B cell (primary cell): Measurements from ENCODE around the gene MESP2. TPM values are rescaled to one million over a fixed set of nuclear protein-coding genes. Genes with fewer than 3 reads are reported as not detected.

Source experiments
- ATAC-seq: fragments of 200-7000 bp; cut with Tn5 transposase; one replicate; pipeline ENCODE4 v1.10.0; 2021; ENCODE audit warnings: low read depth, mild to moderate bottlenecking, moderate number of reproducible peaks, moderate library complexity
- CTCF ChIA-PET: fragments of 350-600 bp; sonication (Branson Sonifier 250); formaldehyde crosslinking; loops from one replicate; lab custom pipeline; 2021; ENCODE audit warnings: antibody characterized with exemption, inconsistent platforms; lab: Charles Lee
- POLR2A ChIA-PET: fragments of 350-600 bp; sonication (Branson Sonifier 250); formaldehyde crosslinking; loops from one replicate; lab custom pipeline; 2021; ENCODE audit warnings: antibody characterized with exemption; lab: Charles Lee
- DNase-seq: peaks from one replicate; pipeline ENCODE4 v3.0.0; 2013
- H2AFZ ChIP-seq: 2 replicates; pipeline ENCODE4 v1.6.1; 2012; ENCODE audit warnings: mild to moderate bottlenecking, low read depth, low read length; ENCODE audit not compliant: insufficient read depth, poor library complexity, severe bottlenecking
- H3K27ac ChIP-seq, 2 donors: 1 replicate in 1 of 2; 2 replicates in 1 of 2; pipeline ENCODE4 v1.5.1; 2012 to 2013; ENCODE audit warnings: low read length in 2 of 2, mild to moderate bottlenecking in 2 of 2, moderate library complexity in 1 of 2
- H3K27me3 ChIP-seq, 4 experiments: fragments of 200-600 bp in 1 of 4; sonication (generic) in 1 of 4; replicated peaks in 1 of 4; 1 replicate in 2 of 4; 2 replicates in 2 of 4; pipeline versions ENCODE4 v1.6.1 to v1.7.0; 2013 to 2016; ENCODE audit warnings: low read length in 3 of 4, mild to moderate bottlenecking in 2 of 4, mixed read lengths in 1 of 4, moderate library complexity in 1 of 4; ENCODE audit not compliant: insufficient read depth in 4 of 4, control insufficient read depth in 3 of 4; ENCODE audit errors: control extremely low read depth in 1 of 4
- H3K36me3 ChIP-seq, 2 experiments: replicated peaks in 1 of 2; 1 replicate in 1 of 2; 2 replicates in 1 of 2; pipeline versions ENCODE4 v1.6.1 to v1.7.1; 2013; ENCODE audit warnings: low read length in 1 of 2; ENCODE audit not compliant: insufficient read depth in 2 of 2, control insufficient read depth in 1 of 2; ENCODE audit errors: control extremely low read depth in 1 of 2, extremely low read depth in 1 of 2
- H3K4me1 ChIP-seq, 2 donors: fragments of 200-600 bp in 1 of 2; sonication (generic) in 1 of 2; 1 replicate in 1 of 2; 2 replicates in 1 of 2; pipeline versions ENCODE4 v1.5.1 to v1.6.1; 2013 to 2017; ENCODE audit warnings: low read length in 2 of 2; ENCODE audit not compliant: control insufficient read depth in 2 of 2, insufficient read depth in 2 of 2
- H3K4me2 ChIP-seq: replicated peaks from 2 replicates; pipeline ENCODE3; 2012; ENCODE audit warnings: mild to moderate bottlenecking, low read depth, low read length; ENCODE audit not compliant: poor library complexity, severe bottlenecking
- H3K4me3 ChIP-seq, 5 experiments: fragments of 200-600 bp in 1 of 5; sonication (generic) in 1 of 5; 1 replicate in 3 of 5; 2 replicates in 2 of 5; pipeline versions ENCODE4 v1.5.1 to v1.7.0; 2011 to 2016; ENCODE audit warnings: low read length in 4 of 5, mild to moderate bottlenecking in 4 of 5, low read depth in 2 of 5, control low read depth in 1 of 5, moderate library complexity in 1 of 5; ENCODE audit not compliant: insufficient read depth in 1 of 5; ENCODE audit errors: control extremely low read depth in 1 of 5, extremely low read depth in 1 of 5
- H3K79me2 ChIP-seq: fragments of 200-600 bp; sonication (generic); one replicate; pipeline ENCODE4 v1.6.0; 2016; ENCODE audit warnings: low read length; ENCODE audit not compliant: control insufficient read depth, insufficient read depth
- H3K9ac ChIP-seq: fragments of 200-600 bp; sonication (generic); 2 replicates; pipeline ENCODE4 v1.6.1; 2017; ENCODE audit warnings: mild to moderate bottlenecking, low read length, moderate library complexity
- H3K9me3 ChIP-seq, 3 donors: one replicate each; pipeline versions ENCODE4 v1.6.1 to v1.7.1; 2013; ENCODE audit warnings: low read length in 2 of 3; ENCODE audit not compliant: control insufficient read depth in 2 of 3, insufficient read depth in 1 of 3; ENCODE audit errors: control extremely low read depth in 1 of 3
- H4K20me1 ChIP-seq: 2 replicates; pipeline ENCODE4 v1.6.0; 2012; ENCODE audit warnings: mild to moderate bottlenecking, low read length; ENCODE audit not compliant: insufficient read depth, control insufficient read depth, poor library complexity, severe bottlenecking
- H3K27ac Mint-ChIP-seq: one replicate; pipeline ENCODE4 v1.8.0; 2021; ENCODE audit warnings: mixed read lengths
- H3K27me3 Mint-ChIP-seq: one replicate; pipeline ENCODE4 v1.8.0; 2021; ENCODE audit warnings: mixed read lengths
- H3K4me1 Mint-ChIP-seq: one replicate; pipeline ENCODE4 v1.8.0; 2021; ENCODE audit warnings: mixed read lengths
- H3K4me3 Mint-ChIP-seq: one replicate; pipeline ENCODE4 v1.8.0; 2021; ENCODE audit warnings: mixed read lengths
- H3K9me3 Mint-ChIP-seq: one replicate; pipeline ENCODE4 v1.8.0; 2022; ENCODE audit warnings: mixed read lengths; ENCODE audit not compliant: insufficient read depth
- CTCF ChIP-seq: fragments of 200-600 bp; IDR thresholded peaks from one replicate; pipeline ENCODE4 v1.8.0; 2022; ENCODE audit warnings: antibody characterized with exemption, mild to moderate bottlenecking
- EZH2 ChIP-seq: IDR thresholded peaks from 2 replicates; pipeline ENCODE4 v1.6.1; 2012; ENCODE audit warnings: borderline replicate concordance, low read depth, mild to moderate bottlenecking, moderate library complexity, low read length; ENCODE audit not compliant: insufficient read depth, poor library complexity, severe bottlenecking
- WGBS: methylation state at CpG from one replicate; pipeline ENCODE4 v1.1.5; 2013; ENCODE audit warnings: missing lambda C conversion rate; ENCODE audit not compliant: insufficient coverage; 5-methylcytosine and 5-hydroxymethylcytosine counted together
- intact Hi-C: fragments of 100-400 bp; cut with micrococcal nuclease; formaldehyde crosslinking; loops from one replicate; pipeline ENCODE4 v1.10.0; 2022
- polyA plus RNA-seq: library from polyadenylated mRNA; depleted of rRNA; stranded (reverse); fragments of >200 nt; gene quantifications from 2 replicates; pipeline ENCODE4 v1.2.3, GENCODE V29; 2012
- total RNA-seq, 2 donors: library from RNA; stranded (reverse); fragments of 120-200 nt in 1 of 2; gene quantifications; 1 replicate in 1 of 2; 2 replicates in 1 of 2; pipeline versions ENCODE4 v1.2.3 to v1.2.4, GENCODE V29; 2013 to 2022

MESP2 gene
- total and polyA plus RNA-seq, 2 donors (not counting 1 experiment from before 2014, with no cell fraction given) = not detected

- Histone ChIP-seq H3K27ac (no peak overlapping the region), H3K4me1 (peaks cover 10 to 38% of the 10 kb centered on the region in 2 donors), H3K27me3 (peaks cover 0 to 8% (median 0%) of the 10 kb centered on the region in 4 experiments), H4K20me1 (no peaks in the 10 kb centered on the region), H3K9me3 (peaks cover 3 to 8% (median 7%) of the 10 kb centered on the region in 3 donors), H3K36me3 (no peaks in the 10 kb centered on the region), H3K79me2 (no peaks in the 10 kb centered on the region), H3K4me3 (no peak overlapping the region), H3K4me2 (no peak overlapping the region), H2AFZ (no peak overlapping the region), H3K9ac (no peak overlapping the region)
- peaks cover 10% of the 10 kb centered on the region for H3K27me3 Mint-ChIP-seq
- WGBS = 93% methylated on average over 11 of the region's 13 CpGs
- intact Hi-C loops = no loop called here
- TF ChIP-seq CTCF (no peak), EZH2 (no peak)
- H3K4me1 Mint-ChIP-seq = peaks cover 32% of the 10 kb centered on the region
- H3K9me3 Mint-ChIP-seq = peaks cover 4% of the 10 kb centered on the region
- H3K27ac Mint-ChIP-seq = no peak overlapping the region
- DNase-seq (no peak), ATAC-seq (no peak)
- ChIA-PET CTCF (no interaction called here), POLR2A (interaction anchor here (0.5 kb wide), 1 partner anchor 603 kb away, joined by 5 read pairs; the partner anchor contains the start of gene IQGAP1)
- H3K4me3 Mint-ChIP-seq = no peak overlapping the region
Observed at GRCh38 chr15:89785064-89785773, 9.1 kb downstream of the MESP2 start.

GRCh38 chr15:89785774-89786140 is 9.6 kb downstream of the MESP2 start:
- no peak for DNase-seq
- H3K4me2 ChIP-seq = no peak overlapping the region
- H4K20me1 ChIP-seq = no peaks in the 10 kb centered on the region
- intact Hi-C loops = no loop called here
- peaks cover 3 to 8% (median 7%) of the 10 kb centered on the region in 3 donors for H3K9me3 ChIP-seq
- POLR2A ChIA-PET = no interaction called here
- no peak overlapping the region for H2AFZ ChIP-seq
- Mint-ChIP-seq H3K27ac (no peak overlapping the region), H3K27me3 (peaks cover 9% of the 10 kb centered on the region), H3K9me3 (peaks cover 4% of the 10 kb centered on the region), H3K4me3 (no peak overlapping the region), H3K4me1 (peaks cover 27% of the 10 kb centered on the region)
- no peak overlapping the region for H3K27ac ChIP-seq
- H3K4me1 ChIP-seq = peaks cover 6 to 32% of the 10 kb centered on the region in 2 donors
- H3K4me3 ChIP-seq = no peak overlapping the region
- H3K27me3 ChIP-seq = peaks cover 0 to 4% (median 0%) of the 10 kb centered on the region in 4 experiments
- ATAC-seq = no peak
- CTCF ChIA-PET = no interaction called here
- H3K79me2 ChIP-seq = no peaks in the 10 kb centered on the region
- H3K9ac ChIP-seq = no peak overlapping the region
- no peaks in the 10 kb centered on the region for H3K36me3 ChIP-seq
- TF ChIP-seq CTCF (no peak), EZH2 (no peak)
